Liver (tissue), 9 donors: ENCODE measurements around the gene LRFN5. TPM values are rescaled to one million over a fixed set of nuclear protein-coding genes. Genes with fewer than 3 reads are reported as not detected.

Source experiments
- DNase-seq: peaks from one replicate; pipeline ENCODE4 v3.0.0-alpha.2; 2017; ENCODE audit warnings: low spot score
- H3K27ac ChIP-seq, 2 donors: one replicate each; pipeline ENCODE4 v1.7.0; 2013; ENCODE audit warnings: inconsistent platforms in 2 of 2, low read length in 2 of 2, control low read depth in 1 of 2, low read depth in 1 of 2, mild to moderate bottlenecking in 1 of 2
- H3K27me3 ChIP-seq, 4 donors: one replicate each; pipeline versions ENCODE4 v1.6.1 to v1.7.0; 2013; ENCODE audit warnings: low read length in 3 of 4, inconsistent platforms in 1 of 4, mild to moderate bottlenecking in 1 of 4, moderate library complexity in 1 of 4; ENCODE audit not compliant: control insufficient read depth in 4 of 4, insufficient read depth in 4 of 4
- H3K36me3 ChIP-seq, 4 donors: one replicate each; pipeline versions ENCODE4 v1.6.1 to v1.7.0; 2013; ENCODE audit warnings: low read length in 3 of 4, mild to moderate bottlenecking in 3 of 4, low read depth in 1 of 4, moderate library complexity in 1 of 4; ENCODE audit not compliant: control insufficient read depth in 4 of 4, insufficient read depth in 3 of 4
- H3K4me1 ChIP-seq, 4 donors: one replicate each; pipeline versions ENCODE4 v1.6.1 to v1.7.0; 2013; ENCODE audit warnings: low read length in 3 of 4, mild to moderate bottlenecking in 3 of 4, moderate library complexity in 1 of 4; ENCODE audit not compliant: control insufficient read depth in 4 of 4, insufficient read depth in 4 of 4
- H3K4me3 ChIP-seq, 3 donors: one replicate each; pipeline versions ENCODE4 v1.6.1 to v1.7.0; 2013; ENCODE audit warnings: low read length in 3 of 3, control low read depth in 1 of 3, low read depth in 1 of 3, mild to moderate bottlenecking in 1 of 3
- H3K9ac ChIP-seq, 2 donors: one replicate each; pipeline ENCODE4 v1.7.0; 2013; ENCODE audit warnings: low read length in 2 of 2, mild to moderate bottlenecking in 2 of 2, moderate library complexity in 2 of 2, control low read depth in 1 of 2, low read depth in 1 of 2
- H3K9me3 ChIP-seq, 4 donors: one replicate each; pipeline versions ENCODE4 v1.6.1 to v1.7.0; 2013; ENCODE audit warnings: low read length in 3 of 4; ENCODE audit not compliant: control insufficient read depth in 4 of 4
- EGR1 ChIP-seq, 2 donors: IDR thresholded peaks; 2 replicates each; pipeline ENCODE4 v1.6.1; 2016 to 2018; ENCODE audit warnings: antibody characterized with exemption in 2 of 2, low read depth in 2 of 2
- FOXA1 ChIP-seq: IDR thresholded peaks from 2 replicates; pipeline ENCODE4 v1.6.1; 2016; ENCODE audit warnings: antibody characterized with exemption
- FOXA2 ChIP-seq: IDR thresholded peaks from 2 replicates; pipeline ENCODE4 v1.6.1; 2016; ENCODE audit warnings: antibody characterized with exemption
- GABPA ChIP-seq, 2 donors: IDR thresholded peaks in 1 of 2; conservative IDR thresholded peaks in 1 of 2; 2 replicates each; pipeline ENCODE4 v1.6.1; 2016; ENCODE audit warnings: antibody characterized with exemption in 2 of 2, mild to moderate bottlenecking in 1 of 2, moderate library complexity in 1 of 2
- HNF4A ChIP-seq, 2 donors: conservative IDR thresholded peaks; 2 replicates each; pipeline ENCODE4 v1.6.1; 2016; ENCODE audit warnings: antibody characterized with exemption in 2 of 2, mild to moderate bottlenecking in 2 of 2
- HNF4G ChIP-seq: IDR thresholded peaks from 2 replicates; pipeline ENCODE4 v1.6.1; 2016; ENCODE audit warnings: antibody characterized with exemption
- JUND ChIP-seq, 2 donors: IDR thresholded peaks; 2 replicates each; pipeline ENCODE4 v1.6.1; 2016; ENCODE audit warnings: antibody characterized with exemption in 2 of 2
- NR2F2 ChIP-seq: IDR thresholded peaks from 2 replicates; pipeline ENCODE4 v1.6.1; 2016; ENCODE audit warnings: antibody characterized with exemption
- RAD21 ChIP-seq, 2 donors: IDR thresholded peaks; 2 replicates each; pipeline ENCODE4 v1.6.1; 2016; ENCODE audit warnings: antibody characterized with exemption in 2 of 2, mild to moderate bottlenecking in 2 of 2
- RXRA ChIP-seq, 2 donors: IDR thresholded peaks; 2 replicates each; pipeline ENCODE4 v1.6.1; 2017 to 2018; ENCODE audit warnings: antibody characterized with exemption in 2 of 2, mild to moderate bottlenecking in 1 of 2
- SP1 ChIP-seq: IDR thresholded peaks from 2 replicates; pipeline ENCODE4 v1.6.1; 2018; ENCODE audit warnings: antibody characterized with exemption, mild to moderate bottlenecking
- TAF1 ChIP-seq: conservative IDR thresholded peaks from 2 replicates; pipeline ENCODE4 v1.6.1; 2016; ENCODE audit warnings: antibody characterized with exemption, mild to moderate bottlenecking
- YY1 ChIP-seq: IDR thresholded peaks from 2 replicates; pipeline ENCODE4 v1.6.1; 2016; ENCODE audit warnings: antibody characterized with exemption, mild to moderate bottlenecking
- WGBS: extraction: QIAGEN DNeasy Blood & Tissue Kit; methylation state at CpG from one replicate; pipeline ENCODE4 v1.1.7; 2013; 5-methylcytosine and 5-hydroxymethylcytosine counted together
- polyA plus RNA-seq, 2 donors: library from polyadenylated mRNA; stranded (reverse) in 1 of 2; unstranded in 1 of 2; fragments of 200-250 nt in 1 of 2; fragments of >200 nt in 1 of 2; fragmentation: Nextera tagmentation in 1 of 2; extraction: Ambion mirVana in 1 of 2; gene quantifications; one replicate each; pipeline versions ENCODE4 v1.2.1 to v1.2.3, GENCODE V29; 2013 to 2015
- total RNA-seq, 2 donors: library from RNA; depleted of rRNA; stranded (reverse); fragments of >200 nt; gene quantifications; one replicate each; pipeline ENCODE4 v1.2.3, GENCODE V29; 2014
- TF ChIP-seq, protein P1 (sequence below): IDR thresholded peaks from 2 replicates; pipeline ENCODE4 v1.6.1; 2016; ENCODE audit warnings: antibody characterized with exemption, mild to moderate bottlenecking
- TF ChIP-seq, protein P2 (sequence below): IDR thresholded peaks from 2 replicates; pipeline ENCODE4 v1.6.1; 2016; ENCODE audit warnings: antibody characterized with exemption
- TF ChIP-seq, protein P3 (sequence below): IDR thresholded peaks from 2 replicates; pipeline ENCODE4 v1.6.1; 2016; ENCODE audit warnings: antibody characterized with exemption
- TF ChIP-seq, protein P4 (sequence below): fragments of 150-350 bp; IDR thresholded peaks from 2 replicates; pipeline ENCODE4 v1.5.1; 2017; ENCODE audit warnings: improper control_type of control experiment, low read depth, low read length; ENCODE audit not compliant: missing input control
- donor health status: healthy.
- donor health status: healthy.
- donor health status: healthy.
- donor health status: healthy.
- donor health status: healthy.

Gene LRFN5
- total and polyA plus RNA-seq, 4 donors, result 0.07 to 0.23 (median 0.08) TPM; not detected in 1

DNA sequence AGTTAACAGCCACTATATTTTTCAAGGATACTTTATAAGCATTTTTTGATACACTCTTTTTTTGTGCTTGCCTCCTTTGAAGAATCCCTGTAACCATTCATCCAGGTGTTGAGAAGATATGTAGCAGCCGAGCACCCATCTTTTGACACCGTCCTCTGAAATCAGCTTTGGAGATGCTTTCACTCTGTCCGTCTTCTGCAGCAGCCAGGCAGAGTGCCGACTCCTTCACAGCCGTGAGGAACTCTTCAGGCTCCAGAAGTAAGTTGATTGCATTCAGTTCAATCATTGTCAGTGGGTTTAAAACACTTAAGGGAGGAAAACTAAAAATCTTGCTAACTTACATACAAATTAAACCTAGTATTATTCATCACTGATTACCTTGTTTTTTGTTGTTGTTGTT lies 160.1 kb downstream of the LRFN5 start:
- no peak for TF ChIP-seq FOXA2
- TF ChIP-seq HNF4A (conservative IDR thresholded peaks at IDR 0.05), result no peak
- TF ChIP-seq, protein P1, sequence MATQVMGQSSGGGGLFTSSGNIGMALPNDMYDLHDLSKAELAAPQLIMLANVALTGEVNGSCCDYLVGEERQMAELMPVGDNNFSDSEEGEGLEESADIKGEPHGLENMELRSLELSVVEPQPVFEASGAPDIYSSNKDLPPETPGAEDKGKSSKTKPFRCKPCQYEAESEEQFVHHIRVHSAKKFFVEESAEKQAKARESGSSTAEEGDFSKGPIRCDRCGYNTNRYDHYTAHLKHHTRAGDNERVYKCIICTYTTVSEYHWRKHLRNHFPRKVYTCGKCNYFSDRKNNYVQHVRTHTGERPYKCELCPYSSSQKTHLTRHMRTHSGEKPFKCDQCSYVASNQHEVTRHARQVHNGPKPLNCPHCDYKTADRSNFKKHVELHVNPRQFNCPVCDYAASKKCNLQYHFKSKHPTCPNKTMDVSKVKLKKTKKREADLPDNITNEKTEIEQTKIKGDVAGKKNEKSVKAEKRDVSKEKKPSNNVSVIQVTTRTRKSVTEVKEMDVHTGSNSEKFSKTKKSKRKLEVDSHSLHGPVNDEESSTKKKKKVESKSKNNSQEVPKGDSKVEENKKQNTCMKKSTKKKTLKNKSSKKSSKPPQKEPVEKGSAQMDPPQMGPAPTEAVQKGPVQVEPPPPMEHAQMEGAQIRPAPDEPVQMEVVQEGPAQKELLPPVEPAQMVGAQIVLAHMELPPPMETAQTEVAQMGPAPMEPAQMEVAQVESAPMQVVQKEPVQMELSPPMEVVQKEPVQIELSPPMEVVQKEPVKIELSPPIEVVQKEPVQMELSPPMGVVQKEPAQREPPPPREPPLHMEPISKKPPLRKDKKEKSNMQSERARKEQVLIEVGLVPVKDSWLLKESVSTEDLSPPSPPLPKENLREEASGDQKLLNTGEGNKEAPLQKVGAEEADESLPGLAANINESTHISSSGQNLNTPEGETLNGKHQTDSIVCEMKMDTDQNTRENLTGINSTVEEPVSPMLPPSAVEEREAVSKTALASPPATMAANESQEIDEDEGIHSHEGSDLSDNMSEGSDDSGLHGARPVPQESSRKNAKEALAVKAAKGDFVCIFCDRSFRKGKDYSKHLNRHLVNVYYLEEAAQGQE, result no peak
- no peak for TF ChIP-seq EGR1 (IDR thresholded peaks at IDR 0.05; ENCODE audit: low read depth in 2 of 2)
- Histone ChIP-seq H3K27ac (no peak overlapping the region), H3K9me3 (no peaks in the 10 kb centered on the region), H3K4me3 (no peak overlapping the region), H3K9ac (no peak overlapping the region), H3K4me1 (no peaks in the 10 kb centered on the region), H3K27me3 (no peaks in the 10 kb centered on the region), H3K36me3 (no peaks in the 10 kb centered on the region)
- DNase-seq, result no peak
- 70% methylated on average over 5 of the region's 5 CpGs for WGBS

DNA sequence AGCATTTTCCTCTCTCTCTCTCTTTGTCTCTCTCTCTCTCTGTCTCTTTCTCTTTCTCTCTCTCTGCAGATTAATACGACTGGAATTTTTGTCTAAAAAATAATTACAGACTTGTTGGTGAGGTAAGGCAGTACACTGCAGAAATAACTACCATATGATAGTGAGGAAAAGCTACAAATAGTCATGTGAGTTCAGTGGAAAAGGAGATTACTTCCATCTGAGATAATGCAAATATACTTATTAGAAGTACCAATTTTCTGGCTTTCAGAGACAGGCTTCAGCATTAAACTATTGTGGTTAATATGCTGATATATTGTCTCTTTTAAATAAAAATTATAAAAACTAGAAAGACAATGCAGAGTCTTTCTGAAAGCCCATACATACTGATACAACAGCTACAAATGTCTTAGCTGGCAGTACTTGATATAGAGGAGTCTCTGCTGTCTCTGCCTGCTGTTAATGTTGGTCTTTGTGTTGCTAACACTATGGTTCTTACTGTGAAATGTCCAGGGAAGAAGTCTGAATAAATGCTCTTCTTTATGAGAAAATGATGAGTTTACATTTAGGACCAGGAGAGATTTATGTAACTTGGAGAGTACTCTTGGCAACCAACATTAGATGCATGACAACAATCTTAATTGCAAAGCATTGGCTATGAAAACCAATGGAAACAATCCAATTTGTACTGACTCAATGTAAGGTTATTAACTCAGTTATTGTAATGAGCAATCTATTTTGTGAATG lies 167.0 kb downstream of the LRFN5 start:
- no peak for DNase-seq
- Histone ChIP-seq H3K36me3 (no peaks in the 10 kb centered on the region), H3K4me1 (no peaks in the 10 kb centered on the region), H3K27me3 (no peaks in the 10 kb centered on the region), H3K4me3 (no peak overlapping the region), H3K9me3 (no peaks in the 10 kb centered on the region), H3K27ac (no peak overlapping the region), H3K9ac (no peak overlapping the region)
- TF ChIP-seq NR2F2, result no peak
- TF ChIP-seq, protein P2, sequence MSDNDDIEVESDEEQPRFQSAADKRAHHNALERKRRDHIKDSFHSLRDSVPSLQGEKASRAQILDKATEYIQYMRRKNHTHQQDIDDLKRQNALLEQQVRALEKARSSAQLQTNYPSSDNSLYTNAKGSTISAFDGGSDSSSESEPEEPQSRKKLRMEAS, result no peak
- 27% methylated on average over 1 of the region's 1 CpG for WGBS

DNA sequence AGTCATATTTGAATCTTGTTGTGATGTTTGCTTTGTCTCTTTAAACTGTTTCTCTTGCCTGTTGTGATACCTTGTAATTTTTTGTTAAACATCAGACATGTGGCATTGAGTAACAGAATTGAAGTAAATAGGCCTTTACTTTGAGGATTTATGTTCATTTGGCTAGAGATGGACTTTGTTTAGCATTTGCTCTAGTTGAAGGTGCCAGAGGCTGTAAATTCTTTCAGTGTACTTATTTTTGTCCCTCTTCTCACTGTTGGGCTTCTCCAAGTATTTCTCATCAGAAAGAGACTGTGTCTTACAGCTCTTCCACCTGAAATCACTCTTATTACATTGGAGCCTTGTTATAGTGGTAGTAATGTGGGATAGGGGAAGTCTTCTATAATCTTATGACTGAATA lies 175.8 kb downstream of the LRFN5 start:
- Histone ChIP-seq H3K36me3 (no peaks in the 10 kb centered on the region), H3K4me1 (no peaks in the 10 kb centered on the region), H3K27ac (no peak overlapping the region), H3K27me3 (no peaks in the 10 kb centered on the region), H3K9ac (no peak overlapping the region), H3K4me3 (no peak overlapping the region), H3K9me3 (no peaks in the 10 kb centered on the region)
- TF ChIP-seq TAF1, result no peak
- TF ChIP-seq GABPA (IDR thresholded peaks at IDR 0.05 in 1 of 2, conservative IDR thresholded peaks at IDR 0.05 in 1 of 2), result no peak
- no peak for TF ChIP-seq FOXA2
- no peak for TF ChIP-seq FOXA1
- TF ChIP-seq NR2F2, result no peak
- TF ChIP-seq SP1, result no peak
- DNase-seq, result no peak

DNA sequence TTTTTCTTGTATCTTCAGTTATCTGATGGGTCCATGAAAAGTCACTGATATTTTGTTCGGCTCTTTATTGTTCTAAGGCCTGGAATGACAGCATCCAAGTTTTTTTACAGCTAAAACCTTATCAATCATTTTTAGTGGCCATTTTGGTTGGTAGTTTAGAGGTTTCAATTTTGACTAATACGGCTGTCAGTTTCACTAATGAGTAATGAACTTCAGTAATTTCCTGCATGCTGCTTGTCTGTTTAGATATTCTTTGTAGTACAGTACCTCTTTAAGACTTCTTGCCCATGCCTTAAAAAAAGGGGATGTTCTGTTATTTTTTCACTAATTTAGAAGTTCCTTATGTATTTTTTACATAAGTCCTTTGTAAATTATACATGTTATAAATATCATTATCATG lies 176.7 kb downstream of the LRFN5 start:
- Histone ChIP-seq H3K9me3 (no peaks in the 10 kb centered on the region), H3K27me3 (no peaks in the 10 kb centered on the region), H3K27ac (no peak overlapping the region), H3K4me3 (no peak overlapping the region), H3K9ac (no peak overlapping the region), H3K36me3 (no peaks in the 10 kb centered on the region), H3K4me1 (no peaks in the 10 kb centered on the region)
- no peak for DNase-seq
- WGBS, result 87% methylated on average over 2 of the region's 2 CpGs
- no peak for TF ChIP-seq HNF4G
- TF ChIP-seq, protein P3, sequence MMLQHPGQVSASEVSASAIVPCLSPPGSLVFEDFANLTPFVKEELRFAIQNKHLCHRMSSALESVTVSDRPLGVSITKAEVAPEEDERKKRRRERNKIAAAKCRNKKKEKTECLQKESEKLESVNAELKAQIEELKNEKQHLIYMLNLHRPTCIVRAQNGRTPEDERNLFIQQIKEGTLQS, result no peak
- TF ChIP-seq RXRA (IDR thresholded peaks at IDR 0.05), result no peak
- TF ChIP-seq, protein P4, sequence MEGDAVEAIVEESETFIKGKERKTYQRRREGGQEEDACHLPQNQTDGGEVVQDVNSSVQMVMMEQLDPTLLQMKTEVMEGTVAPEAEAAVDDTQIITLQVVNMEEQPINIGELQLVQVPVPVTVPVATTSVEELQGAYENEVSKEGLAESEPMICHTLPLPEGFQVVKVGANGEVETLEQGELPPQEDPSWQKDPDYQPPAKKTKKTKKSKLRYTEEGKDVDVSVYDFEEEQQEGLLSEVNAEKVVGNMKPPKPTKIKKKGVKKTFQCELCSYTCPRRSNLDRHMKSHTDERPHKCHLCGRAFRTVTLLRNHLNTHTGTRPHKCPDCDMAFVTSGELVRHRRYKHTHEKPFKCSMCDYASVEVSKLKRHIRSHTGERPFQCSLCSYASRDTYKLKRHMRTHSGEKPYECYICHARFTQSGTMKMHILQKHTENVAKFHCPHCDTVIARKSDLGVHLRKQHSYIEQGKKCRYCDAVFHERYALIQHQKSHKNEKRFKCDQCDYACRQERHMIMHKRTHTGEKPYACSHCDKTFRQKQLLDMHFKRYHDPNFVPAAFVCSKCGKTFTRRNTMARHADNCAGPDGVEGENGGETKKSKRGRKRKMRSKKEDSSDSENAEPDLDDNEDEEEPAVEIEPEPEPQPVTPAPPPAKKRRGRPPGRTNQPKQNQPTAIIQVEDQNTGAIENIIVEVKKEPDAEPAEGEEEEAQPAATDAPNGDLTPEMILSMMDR, result no peak
- TF ChIP-seq SP1, result no peak
- no peak for TF ChIP-seq YY1
- no peak for TF ChIP-seq HNF4A (conservative IDR thresholded peaks at IDR 0.05)
- TF ChIP-seq FOXA1, result no peak
- no peak for TF ChIP-seq RAD21 (IDR thresholded peaks at IDR 0.05)
- TF ChIP-seq, protein P2, result no peak
- no peak for TF ChIP-seq GABPA (IDR thresholded peaks at IDR 0.05 in 1 of 2, conservative IDR thresholded peaks at IDR 0.05 in 1 of 2)
- TF ChIP-seq JUND (IDR thresholded peaks at IDR 0.05), result no peak
- TF ChIP-seq NR2F2, result no peak
